Sigmoid colon (tissue), 7 donors: ENCODE measurements around the gene TMEM95. TPM values are rescaled to one million over a fixed set of nuclear protein-coding genes. Genes with fewer than 3 reads are reported as not detected.
"Not testable (repeated sequence)": the region's sequence is repeated elsewhere in the genome, so short reads cannot be mapped to it uniquely, and the experiment has no call there.

Source experiments
- DNase-seq: peaks from one replicate; pipeline ENCODE4 v3.0.0-alpha.2; 2019
- H3K27ac ChIP-seq, 4 donors: fragments of 200-600 bp; sonication (generic); one replicate each; pipeline ENCODE4 v1.5.1; 2016 to 2019; ENCODE audit warnings: mild to moderate bottlenecking in 1 of 4
- H3K27me3 ChIP-seq, 3 donors: fragments of 200-600 bp; sonication (generic); one replicate each; pipeline ENCODE4 v1.5.1; 2019; ENCODE audit warnings: mild to moderate bottlenecking in 1 of 3
- H3K36me3 ChIP-seq, 4 donors: fragments of 200-600 bp; sonication (generic); one replicate each; pipeline ENCODE4 v1.5.1; 2016 to 2019
- H3K4me1 ChIP-seq, 4 donors: fragments of 200-600 bp; sonication (generic); one replicate each; pipeline ENCODE4 v1.5.1; 2017 to 2019
- H3K4me3 ChIP-seq, 4 donors: fragments of 200-600 bp; sonication (generic); one replicate each; pipeline ENCODE4 v1.5.1; 2017 to 2019; ENCODE audit warnings: mild to moderate bottlenecking in 2 of 4, moderate library complexity in 1 of 4
- H3K9me3 ChIP-seq, 4 donors: fragments of 200-600 bp in 3 of 4; sonication (generic) in 3 of 4; one replicate each; pipeline versions ENCODE4 v1.5.1 to v1.6.1; 2013 to 2019
- EP300 ChIP-seq, 4 donors: sonication (generic); formaldehyde crosslinking; IDR thresholded peaks; one replicate each; pipeline ENCODE4 v1.6.1; 2017; ENCODE audit warnings: antibody characterized with exemption in 4 of 4
- POLR2A ChIP-seq, 2 donors: fragments of 450-650 bp; IDR thresholded peaks; one replicate each; pipeline ENCODE4 v1.6.1; 2016; ENCODE audit warnings: antibody characterized with exemption in 2 of 2, mild to moderate bottlenecking in 2 of 2, moderate library complexity in 2 of 2
- POLR2AphosphoS5 ChIP-seq, 4 donors: sonication (generic); formaldehyde crosslinking; IDR thresholded peaks; one replicate each; pipeline ENCODE4 v1.6.1; 2017; ENCODE audit warnings: antibody characterized with exemption in 4 of 4
- WGBS, 2 donors: extraction: QIAGEN DNeasy Blood & Tissue Kit; methylation state at CpG; one replicate each; pipeline ENCODE4 v1.1.7; 2013; 5-methylcytosine and 5-hydroxymethylcytosine counted together
- intact Hi-C: fragments of 100-400 bp; cut with DNase I; formaldehyde crosslinking; loops from one replicate; pipeline ENCODE4 v1.15.1; 2023
- polyA plus RNA-seq, 3 donors: library from polyadenylated mRNA; stranded (reverse); fragments of 200-250 nt; gene quantifications; one replicate each; pipeline ENCODE4 v1.2.3, GENCODE V29; 2013
- total RNA-seq, 4 donors: library from RNA; depleted of rRNA; stranded (reverse); fragments of >200 nt; gene quantifications; one replicate each; pipeline ENCODE4 v1.1.0, GENCODE V29; 2016
- TF ChIP-seq, protein P1 (sequence below), 4 experiments: fragments of 450-650 bp in 3 of 4; fragments of 200-600 bp in 1 of 4; IDR thresholded peaks; one replicate each; pipeline ENCODE4 v1.5.1; 2016 to 2019; ENCODE audit warnings: antibody characterized with exemption in 4 of 4, mild to moderate bottlenecking in 3 of 4, moderate library complexity in 2 of 4
- donor health status: healthy with polysubstance abuse.
- donor health status: Bipolar disorder and iron deficiency.
- donor health status: healthy.

The TMEM95 gene
- total and polyA plus RNA-seq, 7 donors = not detected

DNA sequence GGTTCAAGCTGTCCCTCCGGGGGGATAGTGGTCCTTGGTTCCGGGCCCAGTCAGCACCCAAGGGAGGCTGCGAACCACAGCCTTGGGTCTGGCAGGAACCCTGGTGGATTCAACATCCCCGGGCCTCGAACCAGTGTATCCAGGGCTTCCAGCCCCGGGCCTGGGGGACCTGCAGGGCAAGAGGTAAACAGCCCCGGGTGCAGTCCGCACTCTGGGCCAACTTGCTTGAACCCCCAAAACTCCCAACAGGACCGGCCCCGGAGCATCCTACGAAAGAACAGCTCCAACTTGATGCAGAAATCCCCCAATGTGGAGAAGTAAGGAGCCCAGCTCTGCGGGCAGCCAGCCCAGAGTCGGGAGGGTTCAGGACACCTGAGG lies 24.3 kb upstream of the TMEM95 start:
- no peak for DNase-seq
- peaks cover 0 to 12% (median 2%) of the 10 kb centered on the region in 4 donors for H3K36me3 ChIP-seq
- H3K9me3 ChIP-seq = no peaks in the 10 kb centered on the region
- peaks cover 0 to under 1% (median 0%) of the 10 kb centered on the region in 3 donors for H3K27me3 ChIP-seq
- H3K4me1 ChIP-seq = peaks cover 0 to 31% (median 20%) of the 10 kb centered on the region in 4 donors
- H3K4me3 ChIP-seq = peak overlapping the region; percentile 69 to 93 (median 83)
- intact Hi-C loops = no loop called here
- TF ChIP-seq EP300 (IDR thresholded peaks at IDR 0.05) (no peak), POLR2AphosphoS5 (IDR thresholded peaks at IDR 0.05) (no peak), POLR2A (IDR thresholded peaks at IDR 0.05) (no peak)
- TF ChIP-seq, protein P1, sequence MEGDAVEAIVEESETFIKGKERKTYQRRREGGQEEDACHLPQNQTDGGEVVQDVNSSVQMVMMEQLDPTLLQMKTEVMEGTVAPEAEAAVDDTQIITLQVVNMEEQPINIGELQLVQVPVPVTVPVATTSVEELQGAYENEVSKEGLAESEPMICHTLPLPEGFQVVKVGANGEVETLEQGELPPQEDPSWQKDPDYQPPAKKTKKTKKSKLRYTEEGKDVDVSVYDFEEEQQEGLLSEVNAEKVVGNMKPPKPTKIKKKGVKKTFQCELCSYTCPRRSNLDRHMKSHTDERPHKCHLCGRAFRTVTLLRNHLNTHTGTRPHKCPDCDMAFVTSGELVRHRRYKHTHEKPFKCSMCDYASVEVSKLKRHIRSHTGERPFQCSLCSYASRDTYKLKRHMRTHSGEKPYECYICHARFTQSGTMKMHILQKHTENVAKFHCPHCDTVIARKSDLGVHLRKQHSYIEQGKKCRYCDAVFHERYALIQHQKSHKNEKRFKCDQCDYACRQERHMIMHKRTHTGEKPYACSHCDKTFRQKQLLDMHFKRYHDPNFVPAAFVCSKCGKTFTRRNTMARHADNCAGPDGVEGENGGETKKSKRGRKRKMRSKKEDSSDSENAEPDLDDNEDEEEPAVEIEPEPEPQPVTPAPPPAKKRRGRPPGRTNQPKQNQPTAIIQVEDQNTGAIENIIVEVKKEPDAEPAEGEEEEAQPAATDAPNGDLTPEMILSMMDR (IDR thresholded peaks at IDR 0.05) = no peak
- WGBS, 2 donors = 59 to 66% methylated on average over 13 of the region's 13 CpGs
- peak overlapping the region; percentile 88 to 94 (median 94) for H3K27ac ChIP-seq

DNA sequence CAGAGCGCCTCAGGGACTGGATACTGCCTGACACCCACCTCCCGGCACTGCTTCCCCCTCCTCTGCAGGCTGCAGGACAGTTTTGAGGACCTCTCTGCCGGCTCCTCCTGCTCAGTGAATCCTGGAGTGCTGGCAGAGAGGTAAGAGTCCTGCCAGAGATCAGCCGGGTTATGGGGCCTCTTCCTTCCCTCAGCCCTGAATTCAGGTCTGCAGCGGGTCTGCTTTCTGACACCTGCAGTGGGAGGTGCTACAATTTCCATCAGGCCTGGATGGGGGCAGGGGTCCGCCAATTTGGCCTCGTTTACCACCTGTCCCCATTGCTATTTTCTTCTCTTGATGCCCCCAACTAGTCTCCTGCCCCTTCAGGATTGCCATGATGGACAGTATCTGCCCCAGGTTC lies 22.8 kb upstream of the TMEM95 start:
- peaks cover 0 to 15% (median 0%) of the 10 kb centered on the region in 3 donors for H3K27me3 ChIP-seq
- peaks cover 0 to 31% (median 20%) of the 10 kb centered on the region in 4 donors for H3K4me1 ChIP-seq
- no peaks in the 10 kb centered on the region for H3K9me3 ChIP-seq
- H3K4me3 ChIP-seq = no peak overlapping the region
- DNase-seq = no peak
- peak overlapping the region in 2 of 4 donors; percentile 22 to 64 for H3K27ac ChIP-seq
- TF ChIP-seq, protein P1 (IDR thresholded peaks at IDR 0.05) = no peak
- no peak for TF ChIP-seq EP300 (IDR thresholded peaks at IDR 0.05)
- TF ChIP-seq POLR2A (IDR thresholded peaks at IDR 0.05) = no peak
- no peak for TF ChIP-seq POLR2AphosphoS5 (IDR thresholded peaks at IDR 0.05)
- intact Hi-C loops = no loop called here
- WGBS, 2 donors = 47 to 62% methylated on average over 7 of the region's 7 CpGs
- no peaks in the 10 kb centered on the region for H3K36me3 ChIP-seq

GRCh38 chr17:7332600-7333069 lies 22.3 kb upstream of the TMEM95 start:
- intact Hi-C loops = not testable (repeated sequence)
- peak overlapping the region in 3 of 4 donors; percentile 22 to 64 (median 43) for H3K27ac ChIP-seq
- WGBS, 2 donors = 42 to 70% methylated on average over 14 of the region's 14 CpGs

DNA sequence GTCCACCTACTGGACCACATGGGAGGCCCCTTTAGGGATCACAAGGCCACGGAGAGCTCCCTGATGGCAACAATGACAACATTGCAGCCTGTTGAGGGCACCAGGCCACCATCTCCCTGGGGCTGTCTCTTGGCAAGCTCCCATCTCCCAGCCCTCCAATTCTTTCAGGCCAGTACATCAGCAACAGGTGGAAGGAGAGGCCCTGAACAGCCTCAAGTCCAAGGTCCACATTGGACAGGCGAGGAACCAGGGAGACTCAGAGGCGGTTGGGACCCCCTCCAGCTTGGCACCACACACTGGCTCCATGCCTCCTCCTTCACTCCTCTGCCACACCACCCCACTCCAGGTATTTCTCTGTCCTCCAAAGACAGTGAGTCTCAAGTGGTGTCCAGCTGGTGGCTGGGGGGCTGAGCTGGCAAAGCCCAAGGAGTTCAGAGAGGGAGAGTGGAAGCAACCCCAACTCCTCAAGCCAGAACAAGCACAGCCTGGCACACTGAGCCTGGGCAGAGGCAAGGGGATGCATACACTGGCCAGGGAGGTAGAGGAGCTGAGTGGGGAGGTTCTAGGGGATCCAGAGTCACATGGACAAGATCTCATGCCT lies 19.9 kb upstream of the TMEM95 start:
- DNase-seq = no peak
- 43 to 77% methylated on average over 3 of the region's 3 CpGs for WGBS, 2 donors
- H3K4me3 ChIP-seq = no peak overlapping the region
- intact Hi-C loops = no loop called here
- peaks cover 0 to 15% (median 8%) of the 10 kb centered on the region in 4 donors for H3K4me1 ChIP-seq
- H3K27me3 ChIP-seq = peaks cover 0 to 37% (median 5%) of the 10 kb centered on the region in 3 donors
- no peak overlapping the region for H3K27ac ChIP-seq
- no peaks in the 10 kb centered on the region for H3K9me3 ChIP-seq
- no peaks in the 10 kb centered on the region for H3K36me3 ChIP-seq
- no peak for TF ChIP-seq POLR2AphosphoS5 (IDR thresholded peaks at IDR 0.05)
- no peak for TF ChIP-seq POLR2A (IDR thresholded peaks at IDR 0.05)
- no peak for TF ChIP-seq EP300 (IDR thresholded peaks at IDR 0.05)
- TF ChIP-seq, protein P1 (IDR thresholded peaks at IDR 0.05) = no peak

More at GRCh38 chr17:7332600-7333069, 22.3 kb upstream of the TMEM95 start:
- DNase-seq, H3K9me3 ChIP-seq, H3K36me3 ChIP-seq, H3K4me3 ChIP-seq: not testable (repeated sequence)
- Histone ChIP-seq H3K4me1 (peaks cover 0 to 27% (median 19%) of the 10 kb centered on the region in 4 donors), H3K27me3 (peaks cover 0 to 18% (median 0%) of the 10 kb centered on the region in 3 donors)

DNA sequence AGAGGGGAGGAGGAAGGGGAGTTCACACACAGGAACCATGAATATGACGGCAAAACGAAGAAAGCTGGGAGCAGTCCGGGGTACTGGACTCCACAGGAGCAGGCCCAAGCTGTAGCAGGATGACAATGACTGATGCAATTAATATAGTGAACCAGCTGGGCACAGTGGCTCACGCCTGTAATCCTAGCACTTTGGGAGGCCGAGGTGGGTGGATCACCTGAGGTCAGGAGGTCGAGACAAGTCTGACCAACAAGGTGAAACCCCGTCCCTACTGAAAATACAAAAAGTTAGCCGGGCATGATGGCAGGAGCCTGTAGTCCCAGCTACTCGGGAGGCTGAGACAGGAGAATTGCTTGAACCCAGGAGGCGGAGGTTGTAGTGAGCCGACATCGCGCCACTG lies 19.2 kb upstream of the TMEM95 start:
- H3K4me1 ChIP-seq, intact Hi-C loops, H3K36me3 ChIP-seq, DNase-seq, H3K27ac ChIP-seq, H3K4me3 ChIP-seq, H3K9me3 ChIP-seq: not testable (repeated sequence)
- WGBS, 2 donors = 84 to 88% methylated on average over 13 of the region's 13 CpGs
- H3K27me3 ChIP-seq = peaks cover under 1 to 43% (median 11%) of the 10 kb centered on the region in 3 donors
